Ascending aorta (tissue), 2 donors: Measurements from ENCODE around the gene DUSP18. TPM values are rescaled to one million over a fixed set of nuclear protein-coding genes. Genes with fewer than 3 reads are reported as not detected.
"Not testable (repeated sequence)": the region's sequence is repeated elsewhere in the genome, so short reads cannot be mapped to it uniquely, and the experiment has no call there.

ENCODE experiments used
- DNase-seq, 2 donors: peaks; one replicate each; pipeline ENCODE4 v3.0.0-alpha.2; 2019; ENCODE audit warnings: low spot score in 2 of 2
- H3K27ac ChIP-seq, 2 donors: fragments of 200-600 bp; sonication (generic); one replicate each; pipeline ENCODE4 v1.5.1; 2016 to 2017; ENCODE audit warnings: mild to moderate bottlenecking in 1 of 2
- H3K27me3 ChIP-seq: fragments of 200-600 bp; sonication (generic); one replicate; pipeline ENCODE4 v1.5.1; 2017
- H3K36me3 ChIP-seq, 2 donors: fragments of 200-600 bp; sonication (generic); one replicate each; pipeline ENCODE4 v1.5.1; 2016
- H3K4me1 ChIP-seq, 2 donors: fragments of 200-600 bp; sonication (generic); one replicate each; pipeline ENCODE4 v1.5.1; 2016 to 2017; ENCODE audit warnings: mild to moderate bottlenecking in 1 of 2
- H3K4me3 ChIP-seq, 2 donors: fragments of 200-600 bp; sonication (generic); one replicate each; pipeline ENCODE4 v1.5.1; 2016 to 2017; ENCODE audit warnings: mild to moderate bottlenecking in 1 of 2
- H3K9me3 ChIP-seq, 2 donors: fragments of 200-600 bp; sonication (generic); one replicate each; pipeline ENCODE4 v1.5.1; 2016
- intact Hi-C: fragments of 100-400 bp; cut with DNase I; formaldehyde crosslinking; loops from one replicate; pipeline ENCODE4 v1.15.1; 2023
- total RNA-seq: library from RNA; depleted of rRNA; stranded (reverse); fragments of >200 nt; gene quantifications from one replicate; pipeline ENCODE4 v1.1.0, GENCODE V29; 2016
- TF ChIP-seq, protein P1 (sequence below), 3 experiments: fragments of 200-600 bp in 2 of 3; fragments of 450-650 bp in 1 of 3; sonication (generic) in 2 of 3; IDR thresholded peaks; one replicate each; pipeline ENCODE4 v1.5.1; 2016 to 2019; ENCODE audit warnings: antibody characterized with exemption in 3 of 3, mild to moderate bottlenecking in 1 of 3, moderate library complexity in 1 of 3

DUSP18 gene
- total RNA-seq, 1 donor from 2014 or later, result 0.21 TPM

DNA sequence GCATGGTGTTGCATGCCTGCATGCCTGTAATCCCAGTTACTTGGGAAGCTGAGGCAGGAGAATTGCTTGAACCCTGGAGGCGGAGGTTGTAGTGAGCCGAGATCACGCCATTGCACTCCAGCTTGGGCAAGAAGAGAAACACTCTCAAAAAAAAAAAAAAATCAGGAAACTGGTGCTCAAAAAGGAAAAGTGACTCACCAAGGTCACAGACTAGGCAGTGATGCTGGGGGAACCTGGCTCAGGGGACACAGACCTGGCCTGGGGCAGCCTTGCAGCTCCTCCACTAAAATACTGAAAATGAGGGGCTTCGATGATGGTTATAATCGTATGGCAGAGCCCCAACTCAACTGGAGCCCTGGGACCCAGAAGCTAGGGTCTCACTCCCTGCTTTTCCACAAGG is 40.2 kb downstream of the DUSP18 start:
- TF ChIP-seq, protein P1, sequence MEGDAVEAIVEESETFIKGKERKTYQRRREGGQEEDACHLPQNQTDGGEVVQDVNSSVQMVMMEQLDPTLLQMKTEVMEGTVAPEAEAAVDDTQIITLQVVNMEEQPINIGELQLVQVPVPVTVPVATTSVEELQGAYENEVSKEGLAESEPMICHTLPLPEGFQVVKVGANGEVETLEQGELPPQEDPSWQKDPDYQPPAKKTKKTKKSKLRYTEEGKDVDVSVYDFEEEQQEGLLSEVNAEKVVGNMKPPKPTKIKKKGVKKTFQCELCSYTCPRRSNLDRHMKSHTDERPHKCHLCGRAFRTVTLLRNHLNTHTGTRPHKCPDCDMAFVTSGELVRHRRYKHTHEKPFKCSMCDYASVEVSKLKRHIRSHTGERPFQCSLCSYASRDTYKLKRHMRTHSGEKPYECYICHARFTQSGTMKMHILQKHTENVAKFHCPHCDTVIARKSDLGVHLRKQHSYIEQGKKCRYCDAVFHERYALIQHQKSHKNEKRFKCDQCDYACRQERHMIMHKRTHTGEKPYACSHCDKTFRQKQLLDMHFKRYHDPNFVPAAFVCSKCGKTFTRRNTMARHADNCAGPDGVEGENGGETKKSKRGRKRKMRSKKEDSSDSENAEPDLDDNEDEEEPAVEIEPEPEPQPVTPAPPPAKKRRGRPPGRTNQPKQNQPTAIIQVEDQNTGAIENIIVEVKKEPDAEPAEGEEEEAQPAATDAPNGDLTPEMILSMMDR (IDR thresholded peaks at IDR 0.05), result no peak

DNA sequence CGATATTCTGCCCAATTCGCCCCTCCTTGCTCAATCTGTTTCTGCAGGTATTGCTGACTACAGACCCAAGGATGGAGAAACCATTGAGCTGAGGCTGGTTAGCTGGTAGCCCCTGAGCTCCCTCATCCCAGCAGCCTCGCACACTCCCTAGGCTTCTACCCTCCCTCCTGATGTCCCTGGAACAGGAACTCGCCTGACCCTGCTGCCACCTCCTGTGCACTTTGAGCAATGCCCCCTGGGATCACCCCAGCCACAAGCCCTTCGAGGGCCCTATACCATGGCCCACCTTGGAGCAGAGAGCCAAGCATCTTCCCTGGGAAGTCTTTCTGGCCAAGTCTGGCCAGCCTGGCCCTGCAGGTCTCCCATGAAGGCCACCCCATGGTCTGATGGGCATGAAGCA is 41.3 kb downstream of the DUSP18 start:
- Histone ChIP-seq H3K4me1 (no peaks in the 10 kb centered on the region), H3K36me3 (peaks cover 0 to 5% of the 10 kb centered on the region in 2 donors), H3K27me3 (no peaks in the 10 kb centered on the region), H3K4me3 (no peak overlapping the region), H3K9me3 (no peaks in the 10 kb centered on the region), H3K27ac (no peak overlapping the region)
- TF ChIP-seq, protein P1 (IDR thresholded peaks at IDR 0.05), result no peak
- intact Hi-C loops, result no loop called here
- DNase-seq, result no peak

More for the DNA sequence above, 40.2 kb downstream of the DUSP18 start:
- Histone ChIP-seq H3K9me3 (no peaks in the 10 kb centered on the region), H3K27ac (no peak overlapping the region), H3K4me1 (no peaks in the 10 kb centered on the region), H3K27me3 (no peaks in the 10 kb centered on the region), H3K4me3 (no peak overlapping the region), H3K36me3 (peaks cover 0 to 1% of the 10 kb centered on the region in 2 donors)
- DNase-seq, result no peak
- intact Hi-C loops, result no loop called here

DNA sequence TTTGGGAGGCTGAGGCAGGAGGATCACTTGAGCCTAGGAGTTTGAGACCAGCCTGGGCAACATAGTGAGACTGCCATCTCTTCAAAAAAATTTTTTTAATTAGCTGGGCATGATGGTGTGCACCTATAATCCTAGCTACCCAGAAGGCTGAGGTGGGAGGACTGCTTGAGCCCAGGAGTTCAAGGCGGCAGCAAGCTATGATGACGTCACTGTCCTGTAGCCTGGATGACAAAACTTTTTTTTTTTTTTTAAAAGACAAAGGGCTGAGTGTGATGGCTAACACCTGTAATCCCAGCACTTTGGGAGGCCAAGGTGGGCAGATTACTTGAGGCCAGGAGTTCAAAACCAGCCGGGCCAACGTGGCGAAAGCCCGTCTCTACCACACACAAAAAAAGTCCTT is 47.8 kb downstream of the DUSP18 start:
- H3K27me3 ChIP-seq, intact Hi-C loops, H3K4me3 ChIP-seq, H3K27ac ChIP-seq, H3K4me1 ChIP-seq, H3K9me3 ChIP-seq, DNase-seq: not testable (repeated sequence)
- peaks cover 7 to 11% of the 10 kb centered on the region in 2 donors for H3K36me3 ChIP-seq

DNA sequence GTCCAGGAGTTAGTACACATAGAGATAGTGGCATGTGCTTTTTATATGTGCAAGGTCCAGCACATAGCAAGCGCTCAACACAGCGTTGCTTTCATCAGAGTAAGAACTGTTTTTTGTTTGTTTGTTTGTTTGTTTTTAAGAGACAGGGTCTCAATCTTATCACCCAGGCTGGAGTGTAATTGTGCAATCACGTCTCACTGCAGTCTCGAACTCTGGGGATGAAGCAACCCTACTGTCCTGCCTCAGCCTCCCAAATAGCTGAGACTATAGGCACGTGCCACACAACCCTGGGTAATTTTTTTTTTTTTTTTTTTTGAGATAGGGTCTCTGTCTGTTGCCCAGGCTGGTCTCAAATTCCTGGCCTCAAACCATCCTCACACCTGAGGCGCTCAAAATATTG is 49.9 kb downstream of the DUSP18 start:
- peaks cover 11 to 15% of the 10 kb centered on the region in 2 donors for H3K36me3 ChIP-seq
- TF ChIP-seq, protein P1 (IDR thresholded peaks at IDR 0.05), result no peak

DNA sequence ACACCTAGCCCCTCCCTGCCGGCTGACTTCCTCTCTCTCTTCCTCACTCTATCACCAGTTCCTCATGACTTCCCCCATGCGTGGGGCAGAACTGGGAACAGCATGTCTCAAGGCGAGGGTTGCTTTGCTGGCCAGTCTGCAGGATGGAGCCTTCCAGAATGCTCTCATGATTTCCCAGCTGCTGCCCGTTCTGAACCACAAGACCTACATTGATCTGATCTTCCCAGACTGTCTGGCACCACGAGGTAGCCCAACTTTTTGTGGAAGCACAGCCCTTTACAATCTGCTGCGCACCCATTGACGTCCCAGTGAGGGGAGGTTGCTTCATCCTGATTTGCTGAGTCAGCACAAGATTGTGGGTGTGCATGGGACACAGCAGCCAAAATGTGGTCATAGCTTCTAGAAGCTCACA is 52.1 kb downstream of the DUSP18 start:
- H3K36me3 ChIP-seq, result peaks cover 7 to 26% of the 10 kb centered on the region in 2 donors
- no peak overlapping the region for H3K27ac ChIP-seq
- H3K27me3 ChIP-seq, result no peaks in the 10 kb centered on the region
- H3K4me1 ChIP-seq, result no peaks in the 10 kb centered on the region
- intact Hi-C loops, result no loop called here
- H3K9me3 ChIP-seq, result no peaks in the 10 kb centered on the region
- TF ChIP-seq, protein P1 (IDR thresholded peaks at IDR 0.05), result no peak
- peak in 1 of 2 donors; percentile 26 for DNase-seq
- H3K4me3 ChIP-seq, result no peak overlapping the region

More for the DNA sequence above, 49.9 kb downstream of the DUSP18 start:
- intact Hi-C loops, result no loop called here
- Histone ChIP-seq H3K4me3 (no peak overlapping the region), H3K9me3 (no peaks in the 10 kb centered on the region), H3K4me1 (no peaks in the 10 kb centered on the region), H3K27ac (no peak overlapping the region), H3K27me3 (no peaks in the 10 kb centered on the region)
- no peak for DNase-seq

DNA sequence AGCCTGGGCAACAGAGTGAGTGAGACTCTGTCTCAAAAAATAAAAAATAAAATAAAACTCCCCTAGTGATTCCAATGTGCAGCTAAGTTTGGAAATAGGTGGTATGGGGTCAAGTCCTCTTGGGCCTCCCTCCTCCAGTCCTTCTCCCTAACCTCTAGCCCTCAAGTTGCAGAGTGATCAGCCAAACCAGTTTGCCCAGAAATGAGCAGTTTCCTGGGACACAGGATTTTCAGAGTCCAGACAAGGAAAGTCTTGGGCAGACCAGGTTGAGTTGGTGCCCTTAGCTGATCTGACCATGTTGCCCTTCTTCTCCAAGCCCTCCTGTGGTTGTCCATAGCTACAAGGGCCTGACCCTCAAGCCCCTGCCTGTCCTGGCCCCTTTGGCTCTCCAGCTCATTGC is 52.8 kb downstream of the DUSP18 start:
- Histone ChIP-seq H3K27me3 (no peaks in the 10 kb centered on the region), H3K4me3 (no peak overlapping the region), H3K9me3 (no peaks in the 10 kb centered on the region), H3K36me3 (peaks cover 7 to 26% of the 10 kb centered on the region in 2 donors), H3K4me1 (no peaks in the 10 kb centered on the region), H3K27ac (no peak overlapping the region)
- TF ChIP-seq, protein P1 (IDR thresholded peaks at IDR 0.05), result no peak
- no peak for DNase-seq
- intact Hi-C loops, result no loop called here
